GM12872 (cell line): Measurements from ENCODE around the gene SNRNP25.

Source experiments
- CTCF ChIP-seq: IDR thresholded peaks from 3 replicates; pipeline ENCODE4 v1.5.1; 2011; ENCODE audit warnings: low read depth, mild to moderate bottlenecking, low read length, moderate library complexity; ENCODE audit not compliant: insufficient read depth

SNRNP25 gene

DNA sequence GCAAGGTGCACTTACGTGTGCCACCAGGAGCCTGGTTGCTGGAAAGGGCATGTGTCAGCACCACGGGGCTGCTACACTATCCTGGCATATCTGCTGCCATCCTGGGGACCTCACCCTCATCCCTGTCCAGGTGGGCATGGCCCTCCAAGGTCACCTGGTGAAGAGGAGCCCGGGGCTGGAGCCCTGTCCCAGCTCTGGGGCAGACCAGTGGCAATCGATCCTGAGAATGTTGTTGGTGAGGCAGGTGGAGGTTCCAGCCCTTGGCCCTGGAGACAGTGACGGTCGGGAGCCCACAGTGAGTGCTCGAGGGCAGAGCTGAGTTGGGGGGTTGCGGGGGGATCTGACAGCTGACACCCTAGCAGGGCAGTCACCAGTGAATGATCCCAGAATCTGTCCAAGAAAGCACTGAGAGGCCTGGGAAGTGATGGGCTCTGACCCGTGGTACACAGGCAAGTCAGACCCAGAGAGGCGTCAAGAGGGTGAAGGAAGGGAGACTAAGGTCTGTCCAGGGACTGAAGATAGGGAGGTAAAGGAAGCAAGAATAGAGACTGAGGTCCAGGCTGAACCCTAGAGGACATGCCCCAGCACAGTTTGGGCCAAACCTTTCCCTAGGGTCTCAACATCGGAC lies 17.8 kb upstream of the SNRNP25 start:
- TF ChIP-seq CTCF = no peak

GRCh38 chr16:36336-36984 lies 17.2 kb upstream of the SNRNP25 start:
- no peak for TF ChIP-seq CTCF

GRCh38 chr16:37511-37910 lies 16.1 kb upstream of the SNRNP25 start:
- TF ChIP-seq CTCF = no peak

DNA sequence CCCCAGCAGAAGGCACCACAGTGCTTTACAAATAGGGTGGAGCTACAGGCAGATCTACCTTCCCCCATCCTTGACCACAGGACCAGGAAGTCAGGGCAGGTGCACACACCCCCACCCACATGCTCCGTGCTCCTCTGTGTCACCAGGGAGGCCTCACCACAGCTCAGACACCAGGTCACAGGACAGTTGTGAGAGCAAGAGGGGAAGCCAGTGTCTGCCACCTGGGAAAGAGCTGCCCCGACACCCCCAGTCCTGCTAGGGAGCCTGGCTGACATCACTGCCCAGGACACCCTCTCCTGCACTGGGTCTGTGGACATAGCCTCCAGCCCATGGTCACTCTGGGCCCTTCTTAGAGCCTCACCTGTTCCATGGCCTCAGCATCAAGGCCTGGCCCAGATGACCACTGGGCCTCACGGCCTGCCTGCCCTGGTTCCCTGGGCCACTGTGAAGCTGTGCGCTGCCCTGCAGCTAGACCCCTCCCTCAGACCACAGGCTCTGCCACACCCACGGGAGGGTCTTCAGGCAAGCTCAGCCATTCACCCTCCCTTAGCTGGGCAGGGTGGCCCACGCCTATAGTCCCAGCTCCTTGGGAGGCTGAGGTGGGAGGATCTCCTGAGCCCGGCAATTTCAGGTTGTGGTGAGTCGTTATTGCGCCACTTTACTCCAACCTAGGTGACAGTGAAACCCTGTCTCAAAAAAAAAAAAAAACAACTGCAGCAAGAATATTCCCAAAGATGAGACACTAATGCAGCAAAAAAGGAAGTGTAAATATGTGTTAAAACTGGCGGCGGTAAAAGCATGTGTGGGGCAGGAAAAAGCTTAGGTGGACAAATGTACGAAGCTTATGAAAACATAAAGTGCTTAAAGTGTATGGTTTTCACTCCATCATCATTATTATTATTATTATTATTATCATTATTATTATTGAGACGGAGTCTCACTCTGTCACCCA lies 14.4 kb upstream of the SNRNP25 start:
- no peak for TF ChIP-seq CTCF

GRCh38 chr16:41439-42068 lies 12.1 kb upstream of the SNRNP25 start:
- TF ChIP-seq CTCF = no peak

GRCh38 chr16:42069-42457 lies 11.6 kb upstream of the SNRNP25 start:
- TF ChIP-seq CTCF = no peak

DNA sequence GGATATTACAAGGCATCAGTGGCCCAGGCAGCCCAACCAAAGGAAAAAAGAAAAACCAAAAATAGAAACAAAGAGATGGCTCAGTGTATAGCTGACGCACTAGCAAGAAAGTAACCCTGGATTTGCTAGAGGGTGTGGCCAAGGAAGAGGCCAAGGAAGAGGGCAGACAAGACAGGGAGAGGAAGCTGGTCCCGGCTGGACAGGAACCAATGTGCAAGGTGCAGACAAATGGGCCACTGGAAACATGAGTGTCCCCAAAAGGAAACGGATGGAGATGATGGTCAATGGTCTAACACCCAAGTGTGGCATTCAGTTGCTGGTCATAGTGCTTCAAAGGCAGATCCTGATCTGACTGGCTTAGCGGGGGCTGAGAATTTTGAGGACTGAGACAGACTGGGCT lies 10.9 kb upstream of the SNRNP25 start:
- no peak for TF ChIP-seq CTCF
